HG03354 (cell line): ENCODE data around the gene GOLM1.
"Not testable (repeated sequence)": the region's sequence is repeated elsewhere in the genome, so short reads cannot be mapped to it uniquely, and the experiment has no call there.

Experiments
- ATAC-seq: cut with Tn5 transposase; IDR thresholded peaks from one replicate; pipeline ENCODE4 v1.9.1; 2021; ENCODE audit warnings: mild to moderate bottlenecking; ENCODE audit not compliant: unreplicated experiment, poor library complexity, severe bottlenecking

The GOLM1 gene

GRCh38 chr9:86048018-86048742 is 51.2 kb downstream of the GOLM1 start:
- not testable (repeated sequence) for ATAC-seq

GRCh38 chr9:86047361-86047760 is 52.0 kb downstream of the GOLM1 start:
- no peak for ATAC-seq

- no peak for ATAC-seq
Measured at GRCh38 chr9:86046930-86047341, 52.4 kb downstream of the GOLM1 start.

GRCh38 chr9:86046071-86046636 is 53.2 kb downstream of the GOLM1 start:
- ATAC-seq: no peak

GRCh38 chr9:86045654-86046053 is 53.7 kb downstream of the GOLM1 start:
- no peak for ATAC-seq

GRCh38 chr9:86043999-86044398 is 55.4 kb downstream of the GOLM1 start:
- ATAC-seq: no peak

GRCh38 chr9:86043586-86043985 is 55.8 kb downstream of the GOLM1 start:
- ATAC-seq: no peak

- no peak for ATAC-seq
Measured at GRCh38 chr9:86042199-86042978, 57.0 kb downstream of the GOLM1 start.

- no peak for ATAC-seq
Measured at GRCh38 chr9:86041311-86041741, 58.0 kb downstream of the GOLM1 start.

GRCh38 chr9:86040861-86041155 is 58.5 kb downstream of the GOLM1 start:
- no peak for ATAC-seq

GRCh38 chr9:86039991-86040860 is 59.1 kb downstream of the GOLM1 start:
- no peak for ATAC-seq

GRCh38 chr9:86036555-86036954 is 62.8 kb downstream of the GOLM1 start:
- ATAC-seq: no peak

GRCh38 chr9:86035827-86036440 is 63.4 kb downstream of the GOLM1 start:
- no peak for ATAC-seq

- no peak for ATAC-seq
Measured at GRCh38 chr9:86034863-86035734, 64.3 kb downstream of the GOLM1 start.

- ATAC-seq: no peak
Measured at GRCh38 chr9:86027767-86028166, 71.6 kb downstream of the GOLM1 start.

- ATAC-seq: no peak
Measured at GRCh38 chr9:86022687-86023266, 76.6 kb downstream of the GOLM1 start.

GRCh38 chr9:86021166-86021565 is 78.2 kb downstream of the GOLM1 start:
- no peak for ATAC-seq

GRCh38 chr9:86020731-86021130 is 78.6 kb downstream of the GOLM1 start:
- ATAC-seq: no peak
